Colonic mucosa (tissue), 4 donors: ENCODE results near the gene GRIN1. TPM values are rescaled to one million over a fixed set of nuclear protein-coding genes. Genes with fewer than 3 reads are reported as not detected.

Experiments
- DNase-seq: peaks from one replicate; pipeline ENCODE4 v3.0.0-alpha.2; 2020
- H3K27ac ChIP-seq: fragments of 200-600 bp; one replicate; pipeline ENCODE4 v1.8.0; 2021
- H3K27me3 ChIP-seq: fragments of 200-600 bp; one replicate; pipeline ENCODE4 v1.8.0; 2021
- H3K36me3 ChIP-seq: fragments of 200-600 bp; one replicate; pipeline ENCODE4 v1.8.0; 2021
- H3K4me1 ChIP-seq: fragments of 200-600 bp; one replicate; pipeline ENCODE4 v1.8.0; 2021; ENCODE audit warnings: mild to moderate bottlenecking
- H3K4me3 ChIP-seq: fragments of 200-600 bp; one replicate; pipeline ENCODE4 v1.8.0; 2021
- H3K9ac ChIP-seq, 2 donors: one replicate each; pipeline ENCODE4 v1.7.0; 2013; ENCODE audit warnings: control low read depth in 2 of 2, low read depth in 2 of 2, low read length in 2 of 2
- H3K9me3 ChIP-seq: fragments of 200-600 bp; one replicate; pipeline ENCODE4 v1.8.0; 2021
- CTCF ChIP-seq: fragments of 200-600 bp; IDR thresholded peaks from one replicate; pipeline ENCODE4 v1.8.0; 2022; ENCODE audit warnings: antibody characterized with exemption, mild to moderate bottlenecking
- intact Hi-C: fragments of 100-400 bp; cut with DNase I; formaldehyde crosslinking; loops from one replicate; pipeline ENCODE4 v1.14.1; 2022
- total RNA-seq, 2 donors: library from RNA; stranded (reverse); fragmentation: NEBNext Ultra II Directional in 1 of 2; extraction: Animal tissue kit (Norgen Biotek cat#: 25700) in 1 of 2; gene quantifications; one replicate each; pipeline ENCODE4 v1.2.1, GENCODE V29; 2021
- donor health status: healthy.
- donor health status: DM: no; HTN: no; CAD: no.
- donor health status: DM: no; HTN: no; CAD: no.

GRIN1 gene
- total RNA-seq, 2 donors from 2014 or later, result 0.47 to 0.93 TPM

GRCh38 chr9:137206602-137207001, 67.6 kb downstream of the GRIN1 start:
- no peak for TF ChIP-seq CTCF
- no peaks in the 10 kb centered on the region for H3K36me3 ChIP-seq
- no peak overlapping the region for H3K27ac ChIP-seq
- no peaks in the 10 kb centered on the region for H3K9me3 ChIP-seq
- DNase-seq, result no peak
- no peak overlapping the region for H3K9ac ChIP-seq
- intact Hi-C loops, result no loop called here
- H3K4me3 ChIP-seq, result no peak overlapping the region
- no peaks in the 10 kb centered on the region for H3K27me3 ChIP-seq
- H3K4me1 ChIP-seq, result peaks cover 20% of the 10 kb centered on the region

- peaks cover 2% of the 10 kb centered on the region for H3K4me1 ChIP-seq
- no peak for TF ChIP-seq CTCF
- intact Hi-C loops, result no loop called here
- no peaks in the 10 kb centered on the region for H3K9me3 ChIP-seq
- H3K36me3 ChIP-seq, result no peaks in the 10 kb centered on the region
- no peak overlapping the region for H3K27ac ChIP-seq
- no peak overlapping the region for H3K4me3 ChIP-seq
- DNase-seq, result no peak
- H3K9ac ChIP-seq, result no peak overlapping the region
- no peaks in the 10 kb centered on the region for H3K27me3 ChIP-seq
Measured at GRCh38 chr9:137211532-137211931, 72.6 kb downstream of the GRIN1 start.

- Histone ChIP-seq H3K27ac (no peak overlapping the region), H3K27me3 (no peaks in the 10 kb centered on the region), H3K9me3 (no peaks in the 10 kb centered on the region), H3K4me1 (no peaks in the 10 kb centered on the region), H3K4me3 (no peak overlapping the region), H3K36me3 (no peaks in the 10 kb centered on the region), H3K9ac (no peak overlapping the region)
- intact Hi-C loops, result no loop called here
- no peak for TF ChIP-seq CTCF
- no peak for DNase-seq
Measured at GRCh38 chr9:137212520-137212919, 73.6 kb downstream of the GRIN1 start.

- intact Hi-C loops, result no loop called here
- no peaks in the 10 kb centered on the region for H3K27me3 ChIP-seq
- TF ChIP-seq CTCF, result no peak
- H3K9me3 ChIP-seq, result no peaks in the 10 kb centered on the region
- H3K36me3 ChIP-seq, result no peaks in the 10 kb centered on the region
- no peak overlapping the region for H3K27ac ChIP-seq
- H3K9ac ChIP-seq, result no peak overlapping the region
- H3K4me1 ChIP-seq, result no peaks in the 10 kb centered on the region
- no peak overlapping the region for H3K4me3 ChIP-seq
- no peak for DNase-seq
Measured at GRCh38 chr9:137213160-137214060, 74.5 kb downstream of the GRIN1 start.

- no peak overlapping the region for H3K4me3 ChIP-seq
- no peaks in the 10 kb centered on the region for H3K9me3 ChIP-seq
- no peaks in the 10 kb centered on the region for H3K4me1 ChIP-seq
- intact Hi-C loops, result no loop called here
- H3K27me3 ChIP-seq, result no peaks in the 10 kb centered on the region
- H3K9ac ChIP-seq, result no peak overlapping the region
- no peak for TF ChIP-seq CTCF
- H3K27ac ChIP-seq, result no peak overlapping the region
- H3K36me3 ChIP-seq, result no peaks in the 10 kb centered on the region
- DNase-seq, result no peak
Measured at GRCh38 chr9:137214620-137215019, 75.7 kb downstream of the GRIN1 start.
